ENCODE results near the gene NETO2. TPM values are rescaled to one million over a fixed set of nuclear protein-coding genes. Genes with fewer than 3 reads are reported as not detected.

NETO2 gene
- total RNA-seq, 1 experiment from 2014 or later: 38.2 TPM

- no peak for TF ChIP-seq CTCF (IDR thresholded peaks at IDR 0.05)
- no peak for TF ChIP-seq TCF7L2 (IDR thresholded peaks at IDR 0.05; ENCODE audit: low read depth, low read length)
- TF ChIP-seq, protein P1, sequence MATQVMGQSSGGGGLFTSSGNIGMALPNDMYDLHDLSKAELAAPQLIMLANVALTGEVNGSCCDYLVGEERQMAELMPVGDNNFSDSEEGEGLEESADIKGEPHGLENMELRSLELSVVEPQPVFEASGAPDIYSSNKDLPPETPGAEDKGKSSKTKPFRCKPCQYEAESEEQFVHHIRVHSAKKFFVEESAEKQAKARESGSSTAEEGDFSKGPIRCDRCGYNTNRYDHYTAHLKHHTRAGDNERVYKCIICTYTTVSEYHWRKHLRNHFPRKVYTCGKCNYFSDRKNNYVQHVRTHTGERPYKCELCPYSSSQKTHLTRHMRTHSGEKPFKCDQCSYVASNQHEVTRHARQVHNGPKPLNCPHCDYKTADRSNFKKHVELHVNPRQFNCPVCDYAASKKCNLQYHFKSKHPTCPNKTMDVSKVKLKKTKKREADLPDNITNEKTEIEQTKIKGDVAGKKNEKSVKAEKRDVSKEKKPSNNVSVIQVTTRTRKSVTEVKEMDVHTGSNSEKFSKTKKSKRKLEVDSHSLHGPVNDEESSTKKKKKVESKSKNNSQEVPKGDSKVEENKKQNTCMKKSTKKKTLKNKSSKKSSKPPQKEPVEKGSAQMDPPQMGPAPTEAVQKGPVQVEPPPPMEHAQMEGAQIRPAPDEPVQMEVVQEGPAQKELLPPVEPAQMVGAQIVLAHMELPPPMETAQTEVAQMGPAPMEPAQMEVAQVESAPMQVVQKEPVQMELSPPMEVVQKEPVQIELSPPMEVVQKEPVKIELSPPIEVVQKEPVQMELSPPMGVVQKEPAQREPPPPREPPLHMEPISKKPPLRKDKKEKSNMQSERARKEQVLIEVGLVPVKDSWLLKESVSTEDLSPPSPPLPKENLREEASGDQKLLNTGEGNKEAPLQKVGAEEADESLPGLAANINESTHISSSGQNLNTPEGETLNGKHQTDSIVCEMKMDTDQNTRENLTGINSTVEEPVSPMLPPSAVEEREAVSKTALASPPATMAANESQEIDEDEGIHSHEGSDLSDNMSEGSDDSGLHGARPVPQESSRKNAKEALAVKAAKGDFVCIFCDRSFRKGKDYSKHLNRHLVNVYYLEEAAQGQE (IDR thresholded peaks at IDR 0.05; ENCODE audit: insufficient read depth in 1 of 2, low read depth in 2 of 2, low read length in 1 of 2): no peak
- no peak for TF ChIP-seq SIN3A (IDR thresholded peaks at IDR 0.05; ENCODE audit: borderline replicate concordance, insufficient read depth, low read depth, low read length)
- TF ChIP-seq POLR2AphosphoS5 (IDR thresholded peaks at IDR 0.05; ENCODE audit: low read depth, low read length): no peak
- in situ Hi-C loops (cut with HindIII; ENCODE audit: low pct_unique_long_range_greater_than_20kb, low sequenced_read_pairs): no loop called here
- POLR2A ChIA-PET: interaction anchor here (0.6 kb wide), 1 partner anchor 58 kb away, joined by 3 read pairs; no protein-coding TSS in a partner anchor
Observed at GRCh38 chr16:47162670-47163420, 19.1 kb upstream of the NETO2 start.

DNA sequence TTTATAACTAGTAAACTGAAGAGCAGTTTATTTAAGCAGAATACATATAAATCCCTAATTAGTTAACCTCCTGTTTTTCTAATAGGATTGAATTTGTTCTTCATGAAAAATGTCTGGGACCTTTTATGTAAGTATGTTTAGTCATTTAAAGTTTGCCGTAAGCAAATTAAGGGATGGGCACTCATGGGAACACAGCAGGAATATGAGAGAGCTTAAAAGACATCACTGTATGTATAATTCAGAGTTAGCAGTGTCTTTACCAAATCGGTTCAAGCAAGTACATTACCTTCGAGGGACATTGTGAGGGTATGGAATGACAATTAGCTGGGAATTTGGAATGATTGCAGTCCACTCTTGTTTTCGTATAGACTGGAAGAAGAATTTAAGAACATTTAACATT lies 17.7 kb upstream of the NETO2 start:
- POLR2A ChIA-PET: no interaction called here
- no peaks in the 10 kb centered on the region for H3K27me3 ChIP-seq (ENCODE audit: control insufficient read depth, insufficient read depth, low read length)
- in situ Hi-C loops (cut with HindIII; ENCODE audit: low pct_unique_long_range_greater_than_20kb, low sequenced_read_pairs) (no loop called here), intact Hi-C loops (cut with micrococcal nuclease; ENCODE audit: unreplicated experiment) (no loop called here)
- no peaks in the 10 kb centered on the region for H3K9me3 ChIP-seq (ENCODE audit: control insufficient read depth, insufficient read depth, low read depth, low read length)
- H3K27ac ChIP-seq (ENCODE audit: low read length): no peak overlapping the region
- H3K4me3 ChIP-seq (ENCODE audit: low read depth in 2 of 2, low read length in 2 of 2): no peak overlapping the region
- no TSS peak for BruUV-seq (replicated peaks)
- H3K4me1 ChIP-seq (ENCODE audit: control insufficient read depth, insufficient read depth, low read length): no peaks in the 10 kb centered on the region
- DNase-seq (ENCODE audit: low read depth, low spot score) (no peak), ATAC-seq (no peak)
- TF ChIP-seq TCF7L2 (IDR thresholded peaks at IDR 0.05; ENCODE audit: low read depth, low read length) (no peak), POLR2AphosphoS5 (IDR thresholded peaks at IDR 0.05; ENCODE audit: low read depth, low read length) (no peak), SIN3A (IDR thresholded peaks at IDR 0.05; ENCODE audit: borderline replicate concordance, insufficient read depth, low read depth, low read length) (no peak), CTCF (IDR thresholded peaks at IDR 0.05) (no peak)
- TF ChIP-seq, protein P1 (IDR thresholded peaks at IDR 0.05; ENCODE audit: insufficient read depth in 1 of 2, low read depth in 2 of 2, low read length in 1 of 2): no peak
- H3K36me3 ChIP-seq (ENCODE audit: control insufficient read depth, insufficient read depth, low read length): no peaks in the 10 kb centered on the region
- CTCF ChIA-PET: no interaction called here

More at GRCh38 chr16:47162670-47163420, 19.1 kb upstream of the NETO2 start:
- CTCF ChIA-PET: no interaction called here
- ATAC-seq (no peak), DNase-seq (ENCODE audit: low read depth, low spot score) (no peak)
- no peak overlapping the region for H3K27ac ChIP-seq (ENCODE audit: low read length)
- no peaks in the 10 kb centered on the region for H3K4me1 ChIP-seq (ENCODE audit: control insufficient read depth, insufficient read depth, low read length)
- BruUV-seq (replicated peaks): no TSS peak
- no peaks in the 10 kb centered on the region for H3K36me3 ChIP-seq (ENCODE audit: control insufficient read depth, insufficient read depth, low read length)
- H3K4me3 ChIP-seq (ENCODE audit: low read depth in 2 of 2, low read length in 2 of 2): no peak overlapping the region
- intact Hi-C loops (cut with micrococcal nuclease; ENCODE audit: unreplicated experiment): no loop called here
- no peaks in the 10 kb centered on the region for H3K27me3 ChIP-seq (ENCODE audit: control insufficient read depth, insufficient read depth, low read length)
- no peaks in the 10 kb centered on the region for H3K9me3 ChIP-seq (ENCODE audit: control insufficient read depth, insufficient read depth, low read depth, low read length)
